GM12891 (cell line): ENCODE results near the gene ARFGEF2.
"Not testable (repeated sequence)": the region's sequence is repeated elsewhere in the genome, so short reads cannot be mapped to it uniquely, and the experiment has no call there.

Source experiments
- DNase-seq: peaks from one replicate; pipeline ENCODE4 v3.0.0; 2011; ENCODE audit warnings: low spot score; ENCODE audit not compliant: insufficient read length
- FAIRE-seq: peaks from 2 replicates; lab custom pipeline; 2011; peaks lifted over from hg19 to GRCh38; lab: Jason Lieb, UNC
- PAX5 ChIP-seq: IDR thresholded peaks from 2 replicates; pipeline ENCODE4 v1.6.1; 2011; ENCODE audit warnings: low read length, moderate library complexity, mild to moderate bottlenecking; ENCODE audit not compliant: insufficient read depth, severe bottlenecking
- POLR2A ChIP-seq: IDR thresholded peaks from 2 replicates; pipeline ENCODE4 v1.6.1; 2011; ENCODE audit warnings: low read depth, low read length, control low read depth
- POLR2AphosphoS5 ChIP-seq: IDR thresholded peaks from 2 replicates; pipeline ENCODE4 v1.6.1; 2011; ENCODE audit warnings: low read depth, low read length, control low read depth
- POU2F2 ChIP-seq: IDR thresholded peaks from 2 replicates; pipeline ENCODE4 v1.6.1; 2011; ENCODE audit warnings: low read depth, mild to moderate bottlenecking, control low read depth, low read length, moderate library complexity
- SPI1 ChIP-seq: IDR thresholded peaks from 2 replicates; pipeline ENCODE4 v1.6.1; 2011; ENCODE audit warnings: low read depth, low read length, control low read depth
- TAF1 ChIP-seq: IDR thresholded peaks from 2 replicates; pipeline ENCODE4 v1.6.1; 2011; ENCODE audit warnings: low read depth, low read length, control low read depth

The ARFGEF2 gene

GRCh38 chr20:48965189-48965910 is 43.8 kb downstream of the ARFGEF2 start:
- TF ChIP-seq SPI1 (no peak), POLR2A (no peak), TAF1 (no peak), POLR2AphosphoS5 (no peak), PAX5 (no peak), POU2F2 (no peak)
- no peak for FAIRE-seq
- no peak for DNase-seq

- no peak for TF ChIP-seq SPI1
- TF ChIP-seq POLR2A: no peak
- TF ChIP-seq POLR2AphosphoS5: no peak
- no peak for DNase-seq
- FAIRE-seq: no peak
Measured at GRCh38 chr20:48970681-48971365, 49.3 kb downstream of the ARFGEF2 start.

- TF ChIP-seq POU2F2 (no peak), PAX5 (no peak), SPI1 (no peak), TAF1 (no peak), POLR2AphosphoS5 (no peak), POLR2A (no peak)
- DNase-seq (no peak), FAIRE-seq (no peak)
Measured at GRCh38 chr20:48971956-48972355, 50.4 kb downstream of the ARFGEF2 start.

- DNase-seq: no peak
- TF ChIP-seq POLR2AphosphoS5: no peak
- TF ChIP-seq PAX5: no peak
- no peak for TF ChIP-seq SPI1
- no peak for TF ChIP-seq TAF1
- no peak for TF ChIP-seq POU2F2
- no peak for TF ChIP-seq POLR2A
- FAIRE-seq: no peak
Measured at GRCh38 chr20:48972816-48973215, 51.3 kb downstream of the ARFGEF2 start.

- no peak for FAIRE-seq
- no peak for DNase-seq
- no peak for TF ChIP-seq PAX5
- TF ChIP-seq TAF1: no peak
- no peak for TF ChIP-seq POLR2A
- no peak for TF ChIP-seq POLR2AphosphoS5
- no peak for TF ChIP-seq POU2F2
- TF ChIP-seq SPI1: no peak
Measured at GRCh38 chr20:48975955-48976354, 54.4 kb downstream of the ARFGEF2 start.

- DNase-seq, FAIRE-seq: not testable (repeated sequence)
Measured at GRCh38 chr20:48979980-48980379, 58.5 kb downstream of the ARFGEF2 start.

- DNase-seq: no peak
- TF ChIP-seq PAX5: no peak
- no peak for TF ChIP-seq POLR2AphosphoS5
- TF ChIP-seq TAF1: no peak
- no peak for TF ChIP-seq POLR2A
- TF ChIP-seq POU2F2: no peak
- TF ChIP-seq SPI1: no peak
- FAIRE-seq: no peak
Measured at GRCh38 chr20:48983423-48984400, 62.2 kb downstream of the ARFGEF2 start.

- TF ChIP-seq POU2F2: no peak
- no peak for TF ChIP-seq TAF1
- TF ChIP-seq PAX5: no peak
- TF ChIP-seq POLR2A: no peak
- no peak for TF ChIP-seq SPI1
- no peak for TF ChIP-seq POLR2AphosphoS5
- no peak for DNase-seq
- FAIRE-seq: no peak
Measured at GRCh38 chr20:48984575-48985219, 63.2 kb downstream of the ARFGEF2 start.

- DNase-seq: no peak
- no peak for TF ChIP-seq TAF1
- TF ChIP-seq POLR2A: no peak
- no peak for TF ChIP-seq PAX5
- no peak for TF ChIP-seq SPI1
- no peak for TF ChIP-seq POU2F2
- TF ChIP-seq POLR2AphosphoS5: no peak
- FAIRE-seq: no peak
Measured at GRCh38 chr20:48986899-48987298, 65.4 kb downstream of the ARFGEF2 start.
